Endometrial microvascular endothelial cells (primary cell): ENCODE data around the gene DCUN1D2. TPM values are rescaled to one million over a fixed set of nuclear protein-coding genes. Genes with fewer than 3 reads are reported as not detected.

ENCODE experiments used
- in situ Hi-C: cut with HindIII; loops from 2 replicates; pipeline ENCODE4 v1.10.0; 2017; ENCODE audit warnings: low sequenced_read_pairs, low pct_unique_long_range_greater_than_20kb; ENCODE audit errors: inconsistent ontology term
- total RNA-seq: library from RNA; depleted of rRNA; stranded (reverse); fragments of >200 nt; gene quantifications from one replicate; pipeline ENCODE4 v1.2.3, GENCODE V29; 2015; ENCODE audit errors: inconsistent ontology term

The DCUN1D2 gene
- 3.0 TPM for total RNA-seq

DNA sequence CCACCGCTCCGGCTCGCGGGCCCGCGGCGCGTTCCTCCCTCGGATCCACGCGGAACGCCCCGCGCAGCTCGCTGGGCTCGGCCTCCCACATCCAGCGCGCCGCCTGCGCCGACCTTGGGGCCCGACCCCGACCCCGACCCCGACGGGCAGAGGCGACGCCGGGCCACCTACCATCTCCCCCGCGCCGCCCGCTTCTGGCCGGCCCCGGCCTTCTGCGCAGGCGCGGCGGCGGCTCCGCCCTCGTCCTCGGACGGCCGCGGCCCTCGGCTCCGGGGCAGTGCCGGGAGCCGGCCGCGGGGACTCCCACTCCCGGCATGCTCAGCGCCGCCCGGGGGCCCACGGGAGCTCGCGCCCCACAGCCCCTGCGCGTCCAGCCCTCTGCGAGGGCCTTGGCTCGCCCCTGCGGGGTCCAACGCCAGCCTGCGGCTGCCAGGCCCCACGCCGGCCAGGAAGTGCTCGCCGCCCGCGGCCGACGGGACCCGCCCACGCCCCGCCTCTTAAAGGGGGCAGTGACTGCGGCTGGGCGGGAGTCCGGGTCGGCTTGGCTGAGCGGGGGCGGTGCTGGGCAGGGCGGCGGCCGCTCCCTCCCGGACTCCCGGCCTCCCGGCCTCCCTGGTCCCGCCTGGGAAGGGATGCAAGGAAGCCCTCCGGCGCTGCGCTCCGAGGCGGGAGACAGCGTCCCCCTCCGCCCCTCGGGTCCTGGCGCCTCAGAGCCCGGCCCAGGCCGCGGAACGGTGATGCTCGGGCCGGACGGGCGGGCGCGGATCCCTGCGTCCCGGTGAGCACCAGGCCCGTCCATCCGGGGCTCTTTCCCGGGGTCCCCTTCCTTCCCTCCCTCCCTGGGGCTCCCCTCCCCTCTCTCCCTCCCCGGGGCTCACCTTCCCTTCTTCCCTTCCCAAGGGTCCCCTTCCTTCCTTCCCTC, at the start of gene DCUN1D2:
Gene DCUN1D2 (minus strand): TSS at position 216 of the 922 bp plus-strand sequence. CDS start 42 bp downstream, at position 174.
- in situ Hi-C loops: no loop called here

DNA sequence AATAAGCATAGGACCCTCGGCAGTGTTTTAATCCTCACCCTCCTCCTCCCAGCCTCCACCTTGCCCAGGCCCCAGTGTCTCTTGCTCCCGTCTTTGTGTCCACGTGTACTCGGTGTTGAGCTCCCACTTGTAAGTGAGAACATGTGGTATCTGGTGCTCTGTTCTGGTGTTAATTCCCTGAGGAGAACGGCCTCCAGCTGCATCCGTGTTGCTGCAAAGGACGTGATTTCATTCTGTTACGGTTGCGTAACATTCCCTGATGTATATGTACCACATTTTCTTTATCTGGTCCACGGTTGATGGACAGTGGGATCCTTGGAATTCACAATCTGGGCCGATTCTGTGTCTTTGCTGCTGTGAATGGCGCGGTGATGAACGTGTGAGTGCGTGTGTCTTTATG, 49.3 kb upstream of the DCUN1D2 start:
- in situ Hi-C loops: no loop called here

DNA sequence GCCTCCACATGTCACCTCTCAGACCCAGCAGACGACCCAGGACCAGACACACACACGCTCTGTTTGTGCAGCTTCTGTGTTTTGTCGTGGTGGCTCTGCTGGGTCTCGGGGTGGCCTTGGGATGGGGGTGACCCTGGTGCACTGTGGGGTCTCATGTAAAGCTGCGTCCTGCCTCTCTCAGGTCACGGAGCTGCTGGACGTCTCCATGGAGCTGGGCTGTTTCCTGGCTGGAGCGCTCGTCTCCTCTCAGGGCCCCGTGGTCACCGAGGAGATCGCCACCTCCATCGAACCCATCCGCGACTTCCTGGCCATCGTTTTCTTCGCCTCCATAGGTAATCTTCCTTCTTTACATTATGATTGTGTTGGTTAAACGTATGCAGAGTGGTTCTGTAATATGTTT, 48.7 kb upstream of the DCUN1D2 start:
- in situ Hi-C loops: no loop called here

DNA sequence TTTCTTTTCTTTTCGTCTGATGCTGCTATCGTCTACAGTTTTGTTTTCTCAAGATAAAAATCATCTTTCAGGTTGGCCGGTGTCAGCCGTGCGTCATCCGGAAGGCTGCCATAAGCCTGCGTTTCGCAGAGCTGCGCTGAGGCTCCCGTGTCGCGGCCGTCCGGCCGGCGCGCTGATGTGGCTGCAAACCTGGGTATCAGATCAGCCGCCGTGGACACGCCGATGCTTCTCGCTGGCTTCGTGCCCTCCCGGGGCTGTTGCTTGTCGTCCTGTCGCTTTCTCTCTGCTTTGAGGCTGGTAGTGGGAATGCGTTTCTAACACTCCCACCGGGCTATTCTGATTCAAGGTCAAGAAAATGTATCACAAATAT, 48.2 kb upstream of the DCUN1D2 start:
- in situ Hi-C loops: no loop called here

DNA sequence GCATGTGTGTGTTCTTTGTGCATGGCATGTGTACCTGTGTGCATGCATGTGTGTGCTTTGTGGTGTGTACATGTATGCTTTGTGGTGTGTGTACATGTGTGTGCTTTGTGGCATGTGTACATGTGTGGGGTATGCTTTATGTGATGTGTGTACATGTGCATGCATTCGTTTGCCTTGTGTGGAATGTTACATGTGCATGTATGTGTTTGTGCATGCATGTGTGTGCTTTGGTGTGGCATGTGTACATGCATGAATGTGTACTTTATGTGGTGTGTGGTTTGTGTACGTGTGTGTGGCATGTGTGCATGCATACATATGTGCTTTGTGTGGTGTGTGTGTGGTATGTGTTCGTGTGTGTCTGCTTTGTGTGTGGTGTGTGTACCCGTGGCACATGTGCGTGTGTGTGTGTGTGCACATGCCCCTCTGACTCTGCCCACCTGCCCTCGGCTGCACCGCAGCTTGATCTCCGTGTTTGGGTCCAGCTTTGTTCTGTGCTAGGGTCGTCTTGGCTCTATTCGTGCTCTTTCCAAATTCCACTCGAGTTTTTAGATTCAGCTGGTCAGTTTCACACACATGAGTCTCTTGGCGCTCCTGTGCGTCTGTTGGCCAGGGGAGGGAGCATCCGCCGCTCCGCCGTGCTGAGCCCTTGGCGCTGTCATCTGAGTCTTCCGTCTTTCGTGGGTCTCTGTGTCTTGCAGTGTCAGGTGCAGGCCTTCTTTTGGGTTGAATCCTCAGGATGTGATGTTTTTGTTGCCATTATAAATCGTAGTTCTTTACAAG, 47.6 kb upstream of the DCUN1D2 start:
- in situ Hi-C loops: no loop called here

DNA sequence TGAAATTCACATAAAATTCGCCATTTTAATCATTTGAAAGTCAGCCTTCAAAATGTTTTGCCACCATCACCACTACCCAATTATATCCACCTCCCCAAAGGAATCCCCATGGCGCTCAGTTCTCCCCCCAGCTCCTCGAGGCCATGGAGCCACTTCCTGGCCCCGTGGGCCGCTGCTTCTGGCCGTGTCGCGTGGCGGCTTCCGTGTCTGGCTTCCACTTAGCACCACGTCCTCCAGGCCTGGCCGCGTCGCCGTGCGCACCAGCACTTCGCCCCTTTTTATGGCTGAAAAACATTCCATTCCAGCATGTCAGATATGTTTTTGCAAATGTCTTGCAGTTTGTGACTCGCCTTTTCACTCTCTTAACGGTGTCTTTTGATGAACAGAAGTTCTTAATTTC, 46.7 kb upstream of the DCUN1D2 start:
- in situ Hi-C loops: no loop called here

DNA sequence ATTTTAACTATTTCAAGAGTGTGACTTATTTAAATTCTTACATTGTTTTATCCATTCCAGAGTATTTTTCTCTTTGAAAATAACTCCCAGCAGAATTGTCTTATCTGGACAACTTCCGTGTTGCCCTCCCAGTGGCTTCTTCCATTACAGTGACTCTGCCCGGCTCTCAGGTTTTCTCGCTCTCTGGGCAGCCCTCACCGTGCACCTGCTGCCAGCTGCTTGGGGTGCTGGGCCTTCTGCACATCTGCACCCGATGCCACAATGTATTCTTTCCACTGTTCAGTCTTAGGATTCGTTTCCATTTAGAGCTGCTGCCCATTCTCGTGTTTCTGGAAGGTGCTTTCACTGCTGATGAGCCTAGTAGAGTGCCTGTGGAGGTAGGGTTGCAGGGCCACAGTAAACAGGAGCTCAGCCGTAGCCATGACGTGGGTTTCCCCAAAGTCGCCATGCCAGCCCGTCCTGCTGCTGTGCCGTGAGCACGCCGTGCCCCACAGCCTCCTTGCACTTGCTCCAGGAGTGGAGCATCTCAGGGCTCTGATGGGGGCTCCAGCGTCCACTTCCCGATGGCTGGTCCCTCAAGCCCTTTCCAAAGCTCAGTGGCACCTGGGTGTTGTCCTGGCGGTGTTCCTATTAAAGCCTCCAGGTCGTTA, 46.1 kb upstream of the DCUN1D2 start:
- in situ Hi-C loops: no loop called here

DNA sequence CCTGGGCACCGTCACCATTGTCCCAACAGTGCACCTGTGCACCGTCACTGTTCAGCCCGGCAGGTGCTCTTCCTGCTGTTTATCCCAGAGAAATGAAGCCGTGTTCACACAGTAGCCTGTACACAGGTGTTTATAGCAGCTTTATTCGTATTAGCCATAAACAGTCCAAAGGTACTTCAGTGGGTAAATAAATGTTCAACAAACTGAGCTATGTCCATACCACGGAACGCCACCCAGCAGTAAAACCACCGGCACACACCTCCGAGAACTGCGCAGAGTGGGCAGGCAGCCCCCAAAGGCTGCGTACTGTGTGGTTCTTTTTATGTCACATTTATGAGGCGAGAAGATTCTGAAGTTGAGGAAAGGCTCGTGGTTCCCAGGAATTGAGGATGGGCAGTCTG, 44.9 kb upstream of the DCUN1D2 start:
- in situ Hi-C loops: no loop called here

DNA sequence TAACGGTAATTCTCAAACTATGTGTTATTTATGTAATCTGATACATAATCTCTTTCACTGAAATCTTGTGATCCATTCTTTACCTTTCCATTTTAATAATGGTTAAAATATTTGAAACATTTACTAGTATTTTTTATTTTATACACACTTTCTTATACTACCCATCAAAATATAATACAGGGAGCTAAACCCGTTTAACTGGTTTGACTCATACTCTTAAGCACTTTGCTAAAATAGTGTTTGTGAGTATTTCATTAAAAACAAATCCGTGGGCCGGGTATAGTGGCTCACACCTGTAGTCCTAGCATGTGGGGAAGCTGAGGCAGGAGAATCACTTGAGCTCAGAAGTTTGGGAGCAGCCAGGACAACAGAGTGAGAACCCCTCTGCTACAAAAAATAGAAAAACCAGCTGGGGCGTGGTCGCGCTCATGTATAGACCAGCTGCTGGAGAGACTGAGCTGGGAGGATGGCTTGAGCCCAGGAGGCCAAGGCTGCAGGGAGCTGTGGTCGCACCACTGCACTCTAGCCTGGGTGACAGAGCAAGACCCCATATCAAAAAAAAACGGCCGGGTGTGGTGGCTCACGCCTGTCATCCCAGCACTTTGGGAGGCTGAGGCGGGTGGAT, 43.8 kb upstream of the DCUN1D2 start:
- in situ Hi-C loops: no loop called here

DNA sequence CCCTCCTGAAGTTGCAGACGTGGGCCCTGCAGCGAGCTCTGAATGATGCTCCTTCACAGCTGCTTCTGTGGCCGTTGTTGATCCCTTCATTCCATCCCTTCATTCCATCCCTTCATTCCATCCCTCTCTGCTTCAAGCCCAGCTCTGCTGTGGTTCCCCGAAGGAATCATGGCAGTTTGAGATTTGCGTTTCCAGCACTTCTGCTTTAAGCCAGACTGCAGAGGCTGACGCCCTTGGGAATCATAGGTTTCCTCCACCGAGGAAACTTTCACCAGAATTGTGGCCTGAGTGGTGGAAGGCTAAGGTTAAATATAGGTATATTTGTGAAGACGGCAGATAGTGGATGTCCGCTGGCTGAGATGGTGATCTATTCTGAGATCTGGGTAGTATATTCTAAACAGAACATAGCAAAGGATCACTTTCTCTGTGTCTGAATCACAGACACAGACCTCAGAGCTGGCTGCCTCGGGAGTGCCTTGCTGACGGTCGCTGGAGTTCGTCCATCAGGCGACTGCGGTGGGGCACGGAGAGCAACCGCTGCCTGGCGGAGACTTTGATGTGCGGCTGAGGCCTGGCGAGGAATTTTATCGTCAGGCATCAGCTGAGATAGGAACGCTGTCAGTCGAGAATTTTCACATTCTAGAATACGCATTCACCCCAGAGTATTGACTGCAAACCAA, 42.8 kb upstream of the DCUN1D2 start:
- in situ Hi-C loops: no loop called here

DNA sequence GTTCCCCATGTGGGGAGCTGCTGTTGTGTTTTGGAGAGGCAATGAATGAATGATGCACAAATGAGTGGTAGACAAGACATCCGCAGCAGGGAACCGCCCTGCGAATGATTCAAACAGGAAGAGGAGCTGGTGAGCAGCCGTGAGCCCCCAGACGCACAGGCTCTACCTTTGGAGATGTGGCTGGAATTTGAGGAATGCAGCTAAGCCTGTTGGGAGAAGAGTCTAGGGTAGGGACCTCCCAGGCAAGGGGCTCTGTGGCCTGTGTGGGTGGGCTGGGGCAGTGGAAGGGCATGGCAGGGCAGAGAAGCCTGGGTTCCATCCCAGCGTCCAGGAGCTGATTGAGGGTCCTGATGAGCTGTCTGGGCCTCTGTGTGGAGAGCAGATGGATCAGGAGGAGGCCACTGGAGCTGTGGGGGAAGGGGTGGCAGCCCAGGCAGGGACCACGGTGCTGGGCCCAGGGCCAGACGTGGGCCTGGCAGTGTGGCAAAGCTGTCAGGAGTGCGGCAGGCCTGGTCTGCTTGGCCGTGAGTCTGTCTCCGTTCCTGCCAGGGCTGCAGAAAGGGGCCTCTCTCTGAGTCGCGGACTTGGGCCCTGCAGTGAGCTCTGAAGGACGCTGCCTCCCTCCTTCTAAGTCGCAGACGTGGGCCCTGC, 41.8 kb upstream of the DCUN1D2 start:
- in situ Hi-C loops: no loop called here

DNA sequence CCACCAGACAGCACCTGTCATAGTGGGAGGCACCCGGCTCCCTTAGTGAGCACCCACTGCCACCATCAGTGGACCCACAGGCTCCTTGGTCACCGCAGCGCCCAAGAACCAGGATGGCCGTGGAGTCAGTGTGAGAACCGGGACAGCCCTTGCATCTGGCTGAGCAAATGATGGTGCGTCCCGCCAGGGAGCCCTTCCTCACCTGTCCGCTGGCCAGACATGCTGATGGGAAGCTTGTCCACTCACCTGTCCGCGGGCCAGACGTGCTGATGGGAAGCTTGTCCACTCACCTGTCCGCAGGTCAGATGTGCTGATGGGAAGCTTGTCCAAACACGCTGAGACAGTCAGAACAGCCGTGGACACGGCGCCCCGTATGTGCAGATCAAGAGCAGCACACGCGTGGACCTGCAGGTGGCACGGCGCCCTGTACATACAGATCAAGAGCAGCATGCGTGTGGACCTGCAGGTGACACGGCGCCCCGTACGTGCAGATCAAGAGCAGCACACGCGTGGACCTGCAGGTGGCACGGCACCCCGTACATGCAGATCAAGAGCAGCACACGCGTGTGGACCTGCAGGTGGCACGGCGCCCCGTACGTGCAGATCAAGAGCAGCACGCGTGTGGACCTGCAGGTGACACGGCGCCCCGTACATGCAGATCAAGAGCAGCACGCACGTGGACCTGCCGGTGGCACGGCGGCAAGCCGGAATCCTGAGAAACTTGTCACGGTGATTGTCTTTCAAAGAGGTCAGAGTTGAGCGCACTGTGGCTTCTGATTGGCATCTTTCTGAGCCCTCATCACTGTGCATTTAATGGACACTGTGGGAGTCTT, 40.7 kb upstream of the DCUN1D2 start:
- in situ Hi-C loops: no loop called here

DNA sequence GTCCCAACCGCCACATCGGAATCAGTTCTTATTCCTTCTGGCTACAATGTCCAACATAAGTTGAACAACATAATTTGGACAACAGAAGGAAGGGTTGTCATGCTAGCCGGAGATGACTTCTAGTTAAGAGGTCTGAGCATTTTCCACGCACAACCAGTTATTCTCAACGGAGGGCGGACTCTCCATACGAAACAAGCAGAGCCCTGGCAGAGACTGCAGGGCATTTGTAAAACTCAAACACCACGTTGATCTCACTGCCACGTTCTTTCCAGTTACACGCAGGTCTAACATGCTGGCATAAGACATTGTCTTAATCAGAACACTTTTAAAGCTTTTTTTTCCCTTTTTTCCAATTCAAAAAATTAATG, 38.3 kb upstream of the DCUN1D2 start:
- in situ Hi-C loops: no loop called here

DNA sequence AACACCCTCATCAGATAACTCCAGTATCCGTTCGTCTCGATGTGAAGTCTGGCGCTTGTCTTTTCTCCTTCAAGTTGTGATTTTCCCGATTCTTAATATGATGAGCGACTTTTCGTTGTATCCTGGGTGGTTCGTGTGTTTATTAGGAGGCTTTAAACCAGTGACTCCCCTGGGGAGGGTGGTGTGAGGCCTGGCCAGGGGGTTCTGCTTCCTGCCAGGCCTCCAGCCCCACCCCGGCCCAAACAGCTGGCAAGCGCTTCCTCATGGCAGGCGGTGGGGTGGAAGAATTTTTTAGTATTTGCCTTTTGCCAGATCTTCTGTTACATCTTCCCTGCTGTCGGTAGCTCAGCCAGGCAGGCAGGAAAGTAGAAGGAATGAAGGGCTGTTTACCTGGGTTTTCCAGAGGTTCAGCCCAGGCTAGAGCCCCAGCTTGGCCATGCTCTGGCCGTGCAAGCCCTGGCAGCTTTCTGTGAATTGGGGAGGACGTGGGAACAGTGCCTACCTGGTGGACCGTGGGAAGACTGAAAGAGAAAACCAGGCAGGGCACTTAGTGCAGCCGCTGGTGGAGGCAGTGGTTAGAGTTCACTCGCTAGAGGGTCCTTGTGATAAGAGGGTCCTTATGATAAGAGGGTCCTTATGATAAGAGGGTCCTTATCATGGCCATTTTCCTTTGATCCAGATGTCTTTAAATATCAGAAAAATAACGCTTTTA, 37.7 kb upstream of the DCUN1D2 start:
- in situ Hi-C loops: no loop called here

DNA sequence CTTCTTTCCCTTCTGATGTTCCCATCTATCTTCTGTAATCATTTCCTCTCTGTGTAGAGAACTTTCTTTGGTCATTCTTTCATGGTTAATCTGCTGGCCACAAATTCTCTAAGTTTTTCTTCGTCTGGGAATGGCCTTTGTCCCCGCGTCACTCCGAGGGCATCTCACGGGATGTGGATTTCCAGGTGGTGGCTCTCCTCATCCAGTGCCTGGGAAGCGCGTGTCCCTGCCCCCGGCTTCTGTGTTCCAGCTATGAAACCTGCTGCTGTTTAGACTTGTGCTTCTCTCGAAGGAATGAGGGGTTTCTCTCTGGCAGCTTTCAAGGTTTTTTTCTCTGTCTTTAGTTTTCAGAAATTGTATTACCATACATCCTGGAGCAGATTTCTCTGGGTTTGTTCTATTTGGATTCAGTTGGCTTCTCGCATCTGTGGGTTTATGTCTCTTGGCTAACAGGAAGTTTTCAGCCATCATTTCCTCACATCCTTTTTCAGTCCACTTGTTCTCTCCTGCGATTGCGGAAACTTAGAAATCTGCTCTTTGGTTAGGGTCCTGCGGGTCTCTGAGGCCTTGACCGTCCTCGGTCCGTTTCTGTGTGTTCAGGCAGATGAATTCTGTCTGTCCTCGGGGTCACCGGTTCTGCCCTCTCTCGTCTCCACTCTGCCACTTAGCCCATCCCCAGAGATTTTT, 36.9 kb upstream of the DCUN1D2 start:
- in situ Hi-C loops: no loop called here

DNA sequence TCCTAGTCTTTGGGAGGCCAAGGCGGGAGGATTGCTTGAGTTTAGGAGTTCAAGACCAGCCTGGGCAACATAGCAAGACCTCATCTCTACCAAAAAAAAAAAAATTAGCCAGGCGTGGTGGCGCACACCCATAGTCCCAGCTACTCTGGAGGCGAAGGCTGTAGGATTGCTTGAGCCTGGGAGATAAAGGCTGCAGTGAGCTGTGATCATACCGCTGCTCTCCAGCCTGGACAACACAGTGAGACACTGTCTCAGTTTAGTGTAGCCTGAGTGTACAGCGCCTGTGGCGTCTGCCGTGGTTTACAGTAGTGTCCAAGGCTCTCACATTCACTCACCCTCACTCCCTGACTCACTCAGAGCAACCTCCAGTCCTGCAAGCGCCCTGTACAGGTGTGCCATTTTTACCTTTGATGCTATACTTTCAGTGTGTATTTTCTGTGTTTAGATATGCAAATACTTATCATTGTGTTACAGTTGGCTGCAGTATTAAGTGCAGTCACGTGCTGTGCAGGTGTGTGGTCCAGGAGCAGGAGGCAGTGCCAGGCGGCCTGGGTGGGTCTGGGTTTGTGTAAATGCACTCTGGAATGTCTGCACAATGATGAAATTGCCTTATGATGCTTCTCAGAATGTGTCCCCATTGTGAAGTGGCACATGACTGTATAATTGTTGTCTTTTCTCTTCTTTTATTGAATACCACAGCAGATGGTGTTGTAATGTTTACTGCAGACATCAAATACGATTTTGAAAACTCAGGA, 36.1 kb upstream of the DCUN1D2 start:
- in situ Hi-C loops: no loop called here
